C4-2B (cell line): Measurements from ENCODE around the gene ANKRD44.

Experiments
- ZFX ChIP-seq: fragments of 450-650 bp; IDR thresholded peaks from 2 replicates; pipeline ENCODE4 v1.6.1; 2017
- TF ChIP-seq, protein P1 (sequence below): fragments of 450-650 bp; conservative IDR thresholded peaks from 2 replicates; pipeline ENCODE4 v1.5.1; 2017; ENCODE audit warnings: mild to moderate bottlenecking

DNA sequence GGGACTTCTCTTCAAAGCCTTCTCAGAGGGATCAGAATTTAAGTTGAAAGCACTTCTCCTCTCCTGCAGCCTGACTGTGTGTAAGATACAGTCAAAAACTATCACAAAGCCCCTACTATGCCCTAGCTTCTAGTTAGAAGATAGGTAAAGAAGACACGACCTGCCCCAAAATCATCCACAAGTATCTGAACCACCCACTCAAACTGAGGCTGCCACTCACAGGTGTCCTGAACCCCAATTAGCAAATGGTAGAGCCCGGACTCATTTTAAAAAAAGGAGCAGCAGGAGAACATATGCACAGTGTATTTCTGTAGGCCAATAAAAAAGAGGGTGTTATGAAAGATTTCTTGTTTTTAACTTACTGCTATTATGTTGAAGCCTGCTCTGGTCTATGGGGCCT is 74.4 kb downstream of the ANKRD44 start:
- TF ChIP-seq, protein P1, sequence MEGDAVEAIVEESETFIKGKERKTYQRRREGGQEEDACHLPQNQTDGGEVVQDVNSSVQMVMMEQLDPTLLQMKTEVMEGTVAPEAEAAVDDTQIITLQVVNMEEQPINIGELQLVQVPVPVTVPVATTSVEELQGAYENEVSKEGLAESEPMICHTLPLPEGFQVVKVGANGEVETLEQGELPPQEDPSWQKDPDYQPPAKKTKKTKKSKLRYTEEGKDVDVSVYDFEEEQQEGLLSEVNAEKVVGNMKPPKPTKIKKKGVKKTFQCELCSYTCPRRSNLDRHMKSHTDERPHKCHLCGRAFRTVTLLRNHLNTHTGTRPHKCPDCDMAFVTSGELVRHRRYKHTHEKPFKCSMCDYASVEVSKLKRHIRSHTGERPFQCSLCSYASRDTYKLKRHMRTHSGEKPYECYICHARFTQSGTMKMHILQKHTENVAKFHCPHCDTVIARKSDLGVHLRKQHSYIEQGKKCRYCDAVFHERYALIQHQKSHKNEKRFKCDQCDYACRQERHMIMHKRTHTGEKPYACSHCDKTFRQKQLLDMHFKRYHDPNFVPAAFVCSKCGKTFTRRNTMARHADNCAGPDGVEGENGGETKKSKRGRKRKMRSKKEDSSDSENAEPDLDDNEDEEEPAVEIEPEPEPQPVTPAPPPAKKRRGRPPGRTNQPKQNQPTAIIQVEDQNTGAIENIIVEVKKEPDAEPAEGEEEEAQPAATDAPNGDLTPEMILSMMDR = no peak
- TF ChIP-seq ZFX = no peak
